Stimulated activated CD8-positive, alpha-beta memory T cell treated with anti-CD3 and anti-CD28 coated beads, Interleukin-15, amount 100 ng/mL, for 1 hour (primary cell): ENCODE data around the gene STAP2.
"Not testable (repeated sequence)": the region's sequence is repeated elsewhere in the genome, so short reads cannot be mapped to it uniquely, and the experiment has no call there.

ENCODE experiments used
- DNase-seq: peaks from one replicate; pipeline ENCODE4 v3.0.0-alpha.2; 2020; ENCODE audit warnings: low read depth

Gene STAP2

GRCh38 chr19:4357921-4358326 lies 19.3 kb upstream of the STAP2 start:
- no peak for DNase-seq

DNA sequence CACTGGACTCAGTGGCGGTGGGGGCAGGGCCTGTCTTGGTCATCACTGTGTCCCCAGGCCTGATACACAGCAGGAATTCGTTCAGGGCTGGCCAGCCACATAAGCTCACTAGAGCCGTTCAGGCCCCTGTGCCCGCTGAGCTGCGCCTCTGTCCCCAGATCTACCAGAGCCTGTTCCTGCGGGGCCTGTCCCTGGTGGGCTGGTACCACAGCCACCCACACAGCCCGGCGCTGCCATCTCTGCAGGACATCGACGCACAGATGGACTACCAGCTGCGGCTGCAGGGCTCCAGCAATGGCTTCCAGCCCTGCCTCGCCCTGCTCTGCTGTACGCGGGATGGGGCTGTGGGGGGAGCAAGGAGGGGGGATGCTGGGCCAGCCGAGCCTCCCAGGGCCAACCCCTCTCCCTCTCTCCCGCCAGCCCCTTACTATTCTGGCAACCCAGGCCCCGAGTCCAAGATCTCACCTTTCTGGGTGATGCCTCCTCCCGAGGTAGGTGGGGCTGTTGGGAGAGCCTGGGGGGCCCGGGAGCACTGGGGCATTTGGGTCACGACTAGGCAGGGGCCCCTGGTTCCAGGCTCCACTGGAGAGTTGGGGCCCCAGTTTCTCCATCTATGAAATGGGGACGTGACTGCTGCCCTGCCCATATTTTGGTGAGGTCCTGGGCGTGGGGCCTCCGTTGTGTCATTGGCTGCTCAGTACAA lies 18.6 kb upstream of the STAP2 start:
- no peak for DNase-seq

- DNase-seq = no peak
Observed at GRCh38 chr19:4354897-4355296, 16.3 kb upstream of the STAP2 start.

- DNase-seq = no peak
Observed at GRCh38 chr19:4354282-4354681, 15.7 kb upstream of the STAP2 start.

DNA sequence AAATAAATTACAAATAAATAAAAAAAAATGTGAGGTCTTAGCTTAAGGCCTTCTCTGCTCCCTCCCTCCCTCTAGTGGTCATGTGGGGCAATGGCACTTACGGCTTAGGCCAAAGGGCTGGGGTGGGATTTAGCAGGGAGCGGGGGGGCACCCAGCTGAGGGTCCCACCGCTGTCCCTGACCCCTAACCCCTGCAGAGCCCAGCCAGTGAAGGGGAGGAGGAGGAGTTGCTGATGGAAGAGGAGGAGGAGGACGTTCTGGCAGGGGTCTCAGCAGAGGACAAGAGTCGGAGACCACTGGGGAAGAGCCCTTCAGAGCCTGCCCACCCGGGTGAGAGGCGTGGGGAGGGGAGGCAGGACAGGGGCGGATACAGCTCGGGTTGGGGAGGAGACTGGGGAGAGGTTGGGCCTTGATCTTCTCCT lies 14.1 kb upstream of the STAP2 start:
- no peak for DNase-seq

GRCh38 chr19:4350726-4351125 lies 12.1 kb upstream of the STAP2 start:
- DNase-seq = no peak

DNA sequence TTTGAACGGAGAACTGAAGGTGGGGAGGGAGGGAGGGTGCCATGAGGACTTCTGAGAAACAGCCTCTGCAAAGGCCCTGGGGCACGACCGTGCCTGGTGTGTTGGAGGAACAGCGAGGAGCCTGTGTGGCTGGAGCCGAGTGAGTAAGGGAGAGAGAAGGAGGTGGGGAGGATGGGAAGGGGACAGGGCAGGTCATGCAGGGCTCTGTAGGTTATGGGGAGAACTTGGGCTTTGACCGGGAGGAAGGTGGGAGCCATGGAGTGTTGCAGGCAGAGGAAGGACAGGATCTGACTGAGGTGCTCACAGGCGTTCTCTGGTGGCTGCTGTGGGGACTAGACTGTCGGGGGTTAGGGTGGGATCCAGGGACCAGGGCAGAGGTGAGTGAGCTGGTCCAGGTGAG lies 11.5 kb upstream of the STAP2 start:
- DNase-seq = no peak

GRCh38 chr19:4349225-4349624 lies 10.6 kb upstream of the STAP2 start:
- DNase-seq = not testable (repeated sequence)

DNA sequence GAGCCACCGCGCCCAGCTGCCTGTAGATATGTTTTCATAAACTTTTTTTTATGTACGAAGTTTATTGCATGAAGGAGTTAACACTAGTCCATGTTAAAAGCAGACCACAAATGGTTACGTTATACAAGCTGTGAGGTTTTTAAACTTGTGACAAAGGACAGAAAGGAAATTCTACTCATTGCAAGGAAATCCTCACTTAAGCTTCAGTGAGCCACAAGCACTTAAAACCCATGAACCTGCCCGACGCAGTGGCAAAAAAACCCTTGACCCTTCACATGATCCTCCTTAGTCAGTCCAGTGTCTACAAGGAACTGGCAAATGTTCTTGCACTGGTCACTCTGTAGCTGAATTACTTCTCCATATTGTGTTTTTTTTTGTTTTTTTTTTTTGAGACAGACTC lies 8.9 kb upstream of the STAP2 start:
- no peak for DNase-seq

DNA sequence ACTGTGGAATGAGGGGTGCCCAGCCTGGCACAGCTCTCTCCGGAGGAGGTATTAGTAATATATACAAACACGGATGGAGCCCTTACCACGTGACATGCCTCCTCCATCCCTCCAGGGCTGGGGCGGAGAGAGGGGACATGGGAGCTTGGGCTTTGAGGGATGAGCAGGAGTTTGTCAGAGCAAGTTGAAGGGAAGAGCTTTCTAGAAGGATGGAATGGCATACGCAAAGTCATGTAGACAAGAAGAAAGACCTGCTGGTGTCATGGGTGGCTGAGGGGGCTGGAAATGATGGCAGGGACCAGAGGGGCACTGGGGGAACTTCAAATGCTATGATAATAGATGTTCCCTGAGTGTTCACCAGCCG lies 7.4 kb upstream of the STAP2 start:
- no peak for DNase-seq

DNA sequence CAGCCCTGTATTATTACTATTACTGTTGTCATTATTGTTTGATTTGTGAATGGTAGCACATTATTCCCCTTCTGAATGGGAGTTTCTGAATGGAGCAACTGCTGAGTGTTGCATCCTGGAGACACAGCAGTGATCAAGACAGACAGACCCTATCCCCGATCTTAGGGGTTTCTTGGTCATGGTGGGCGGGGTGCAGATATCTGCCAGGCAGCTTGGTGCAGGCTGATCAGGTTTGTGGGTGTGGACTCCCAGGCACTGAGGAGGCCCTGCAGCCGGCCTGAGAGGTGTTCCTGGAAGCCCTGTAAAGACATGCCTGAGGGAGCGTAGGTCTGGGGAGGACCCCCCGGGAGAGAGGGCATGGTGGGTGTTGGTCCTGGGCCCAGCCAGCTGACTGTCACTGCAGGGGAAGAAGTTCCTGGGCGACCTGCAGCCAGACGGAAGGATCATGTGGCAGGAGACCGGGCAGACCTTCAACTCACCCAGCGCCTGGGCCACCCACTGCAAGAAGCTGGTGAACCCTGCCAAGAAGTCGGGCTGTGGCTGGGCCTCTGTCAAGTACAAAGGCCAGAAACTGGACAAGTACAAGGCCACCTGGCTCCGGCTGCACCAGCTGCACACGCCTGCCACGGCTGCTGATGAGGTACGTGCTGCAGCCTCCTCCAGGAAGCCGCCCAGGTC lies 6.9 kb upstream of the STAP2 start:
- no peak for DNase-seq

- DNase-seq = peak; percentile 84
Observed at GRCh38 chr19:4343370-4344307, 5.0 kb upstream of the STAP2 start, which contains the start of gene MPND. Gene MPND (plus strand): TSS chr19:4343562. CDS start chr19:4343594, 32 bp downstream.

- DNase-seq = peak; percentile 70
Observed at GRCh38 chr19:4342615-4343369, 4.2 kb upstream of the STAP2 start.

GRCh38 chr19:4342314-4342614 lies 3.6 kb upstream of the STAP2 start:
- no peak for DNase-seq

- DNase-seq = no peak
Observed at GRCh38 chr19:4337906-4338440, 654 bp downstream of the STAP2 start.

- DNase-seq = no peak
Observed at GRCh38 chr19:4334929-4335570, 3.6 kb downstream of the STAP2 start.

DNA sequence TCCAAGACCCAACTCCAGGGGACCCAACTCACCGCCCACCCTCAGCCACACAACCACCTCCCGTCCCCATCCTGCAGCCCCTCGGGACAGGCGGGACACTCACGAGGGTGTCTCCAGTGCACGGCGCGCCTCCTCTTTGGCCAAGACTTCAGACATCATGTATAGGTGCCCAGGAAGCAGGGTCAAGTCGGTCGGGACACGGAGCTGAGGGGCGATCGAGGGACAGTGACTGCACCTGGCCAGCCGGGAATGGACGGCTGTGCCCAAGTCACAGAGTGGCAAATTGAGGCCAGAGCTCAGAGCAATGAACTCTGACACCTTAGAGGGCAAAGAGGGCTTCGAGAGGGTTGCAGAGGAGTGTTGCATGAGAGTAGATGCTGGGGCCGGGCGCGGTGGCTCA lies 8.8 kb downstream of the STAP2 start:
- DNase-seq = no peak

GRCh38 chr19:4328991-4329681 lies 9.5 kb downstream of the STAP2 start:
- not testable (repeated sequence) for DNase-seq

GRCh38 chr19:4328243-4328990 lies 10.2 kb downstream of the STAP2 start:
- peak; percentile 97 for DNase-seq

- no peak for DNase-seq
Observed at GRCh38 chr19:4327877-4328242, 10.8 kb downstream of the STAP2 start.
